Tibial nerve (tissue), 4 donors: ENCODE data around the gene JUNB.

Experiments
- CTCF ChIP-seq, 5 experiments: fragments of 200-600 bp in 3 of 5; fragments of 450-650 bp in 2 of 5; sonication (generic) in 3 of 5; IDR thresholded peaks; one replicate each; pipeline ENCODE4 v1.5.1; 2016 to 2019; ENCODE audit warnings: antibody characterized with exemption in 5 of 5, mild to moderate bottlenecking in 3 of 5, moderate library complexity in 2 of 5
- EP300 ChIP-seq, 2 donors: sonication (generic); formaldehyde crosslinking; IDR thresholded peaks; one replicate each; pipeline ENCODE4 v1.6.1; 2017; ENCODE audit warnings: antibody characterized with exemption in 2 of 2, mild to moderate bottlenecking in 1 of 2
- POLR2A ChIP-seq, 2 donors: fragments of 450-650 bp; IDR thresholded peaks; one replicate each; pipeline ENCODE4 v1.6.1; 2017; ENCODE audit warnings: antibody characterized with exemption in 2 of 2, mild to moderate bottlenecking in 2 of 2, moderate library complexity in 2 of 2

DNA sequence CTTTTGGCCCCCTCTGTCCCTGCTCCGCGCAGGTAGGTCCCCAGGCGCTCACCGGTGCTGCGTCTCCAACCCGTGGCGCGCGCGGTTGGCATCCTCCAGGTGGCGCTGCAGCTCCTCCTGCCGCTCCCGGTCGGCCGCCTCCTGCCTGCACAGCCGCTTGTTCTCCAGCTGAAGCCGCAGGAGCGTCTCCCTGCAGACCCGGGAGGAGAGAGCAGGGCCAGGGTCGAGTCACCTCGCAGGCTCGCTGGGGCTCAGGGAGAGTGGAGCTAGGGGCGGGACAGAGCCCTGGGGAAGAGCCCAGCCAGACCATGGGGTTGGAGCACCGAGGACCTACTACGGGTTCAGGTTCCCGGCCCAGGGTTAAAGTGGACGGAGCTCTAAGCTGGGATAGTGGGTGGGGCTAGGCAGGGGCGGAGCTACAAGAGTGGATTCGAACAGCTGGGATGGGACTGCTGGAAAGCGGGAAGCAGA lies 25.2 kb upstream of the JUNB start:
- peak; percentile 75 to 97 (median 93) for TF ChIP-seq CTCF (IDR thresholded peaks at IDR 0.05)
- TF ChIP-seq POLR2A (IDR thresholded peaks at IDR 0.05) = peak in 1 of 2 donors; percentile 40
- no peak for TF ChIP-seq EP300 (IDR thresholded peaks at IDR 0.05)
